HG02840 (cell line): Measurements from ENCODE around the gene TWF2.

ENCODE experiments used
- ATAC-seq: cut with Tn5 transposase; IDR thresholded peaks from one replicate; pipeline ENCODE4 v1.9.1; 2021; ENCODE audit warnings: mild to moderate bottlenecking, moderate library complexity, moderate number of reproducible peaks; ENCODE audit not compliant: unreplicated experiment, low FRiP score

TWF2 gene

DNA sequence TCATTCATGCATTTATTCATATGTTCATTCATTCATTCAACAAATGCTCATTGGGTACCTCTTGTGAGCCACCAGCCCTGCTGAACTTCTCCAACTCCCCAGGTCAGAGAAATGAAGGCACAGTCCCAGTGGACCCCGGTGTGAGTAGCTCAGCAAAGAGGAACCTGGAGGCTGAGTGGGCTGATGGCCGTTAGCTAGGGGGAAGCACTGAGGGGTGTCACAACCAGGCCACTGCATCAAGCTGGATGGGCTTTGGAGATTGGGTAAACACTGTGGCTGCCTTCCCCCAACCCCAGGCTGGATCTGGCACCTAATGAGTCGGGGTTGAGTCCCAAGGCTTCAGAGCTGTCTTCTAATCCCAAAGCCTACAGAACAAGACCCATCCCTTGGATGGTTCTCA is 53.1 kb downstream of the TWF2 start:
- ATAC-seq: no peak

DNA sequence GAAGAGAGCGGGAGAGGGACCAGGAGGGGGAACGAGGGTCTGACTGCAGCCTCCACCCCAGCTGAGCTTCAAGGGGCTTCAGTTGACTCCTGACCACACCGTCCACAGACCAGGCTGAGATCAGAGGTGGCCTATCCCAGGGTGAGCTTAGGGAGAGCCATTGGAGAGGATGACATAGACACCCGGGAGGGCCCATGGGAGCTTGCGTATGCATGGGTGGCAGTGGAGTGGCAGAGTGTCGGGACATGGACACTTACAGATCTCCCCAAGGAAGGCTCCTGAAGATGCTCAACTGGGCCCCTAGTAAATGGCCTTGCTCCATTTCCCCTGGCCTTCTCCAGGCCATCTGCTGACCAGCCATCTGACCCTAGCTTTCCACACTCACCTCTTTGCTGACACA is 53.6 kb downstream of the TWF2 start:
- ATAC-seq: no peak

DNA sequence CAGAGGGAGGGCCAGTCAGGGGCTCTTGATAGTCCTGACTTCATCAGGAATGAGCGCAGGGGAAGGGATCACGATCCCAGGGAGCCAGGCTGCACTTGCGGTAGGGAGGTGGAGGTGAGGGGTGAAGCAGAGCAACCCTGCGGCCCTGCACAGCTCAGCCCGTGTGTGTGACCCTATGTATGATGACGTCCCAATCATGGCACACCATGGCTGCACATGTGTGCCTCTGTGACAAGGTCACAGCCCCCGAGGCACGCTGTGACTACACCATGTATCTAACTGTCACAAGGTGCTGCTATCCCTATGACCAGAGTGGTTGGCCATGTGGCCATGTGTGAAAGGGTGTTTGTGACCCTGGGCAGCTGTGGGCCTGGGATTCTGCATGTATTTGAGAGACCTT is 54.3 kb downstream of the TWF2 start:
- no peak for ATAC-seq

DNA sequence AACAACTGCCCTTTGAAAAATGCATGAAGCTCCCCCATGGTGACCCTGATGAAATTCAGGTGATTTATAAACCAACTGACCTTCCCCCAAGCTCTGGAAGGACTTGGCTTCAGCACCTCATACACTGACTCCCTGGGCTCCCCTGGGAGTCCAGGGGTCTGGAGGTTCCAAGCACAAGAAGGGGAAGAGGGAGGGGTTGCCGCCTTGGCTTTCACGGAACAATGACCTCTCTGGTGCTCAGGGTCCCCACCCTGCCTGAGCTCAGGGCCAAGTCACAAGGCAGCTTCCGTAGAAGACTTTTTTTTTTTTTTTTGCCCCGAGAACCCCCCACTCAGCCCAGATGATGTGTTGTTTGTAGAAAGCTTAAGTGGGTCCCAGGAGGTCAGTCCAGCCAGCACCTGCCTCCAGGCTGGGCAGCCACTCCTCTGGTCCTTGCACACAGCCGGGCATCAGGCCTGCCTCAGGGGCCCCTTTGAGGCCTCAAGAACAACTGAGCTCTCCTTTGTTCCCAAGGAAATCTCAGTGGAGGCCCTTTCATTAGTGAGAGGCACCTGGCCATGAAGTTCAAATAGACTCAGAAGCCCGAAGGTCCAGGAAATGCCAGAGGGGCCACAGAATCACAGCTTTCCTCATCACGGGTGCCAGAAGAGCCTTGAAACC is 55.0 kb downstream of the TWF2 start:
- ATAC-seq: no peak

DNA sequence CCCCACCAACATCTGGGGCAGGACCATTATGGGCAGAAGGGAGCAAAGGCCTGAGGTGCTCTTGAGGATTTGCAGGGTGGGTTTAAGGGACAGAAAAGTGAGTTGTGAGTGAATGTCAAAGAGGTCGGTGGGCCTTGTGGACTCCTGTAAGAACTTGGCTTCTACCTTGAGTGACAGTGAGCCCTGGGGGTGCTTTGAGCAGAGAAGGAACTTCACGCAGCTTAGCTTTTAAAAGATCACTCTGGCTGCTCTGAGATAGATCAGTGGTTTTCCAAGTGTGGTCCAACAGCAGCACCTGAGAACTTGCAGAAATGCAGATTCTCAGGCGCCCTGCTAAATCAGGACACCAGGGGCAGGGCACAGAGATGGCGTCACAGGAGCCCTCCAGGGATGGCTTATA is 56.3 kb downstream of the TWF2 start:
- ATAC-seq: no peak

DNA sequence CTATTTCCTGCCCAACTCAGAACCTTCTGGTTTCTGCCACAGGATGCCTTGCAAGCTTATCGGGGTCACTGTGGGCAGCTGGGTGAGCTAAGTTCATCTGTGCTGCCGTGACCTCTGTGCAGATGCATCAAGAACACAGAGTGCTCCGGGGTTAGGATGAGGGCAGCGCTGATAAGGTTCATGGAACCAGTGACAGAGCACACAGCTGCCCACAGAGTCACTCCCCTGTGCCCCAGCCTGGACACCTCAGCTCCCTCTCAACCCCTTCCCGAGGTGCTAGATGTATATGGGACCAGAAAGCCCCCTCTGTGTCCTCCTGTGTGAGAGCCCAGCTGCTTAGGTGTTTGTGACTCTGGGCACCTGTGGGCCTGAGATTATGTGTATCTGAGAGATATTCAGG is 56.8 kb downstream of the TWF2 start:
- ATAC-seq: no peak

DNA sequence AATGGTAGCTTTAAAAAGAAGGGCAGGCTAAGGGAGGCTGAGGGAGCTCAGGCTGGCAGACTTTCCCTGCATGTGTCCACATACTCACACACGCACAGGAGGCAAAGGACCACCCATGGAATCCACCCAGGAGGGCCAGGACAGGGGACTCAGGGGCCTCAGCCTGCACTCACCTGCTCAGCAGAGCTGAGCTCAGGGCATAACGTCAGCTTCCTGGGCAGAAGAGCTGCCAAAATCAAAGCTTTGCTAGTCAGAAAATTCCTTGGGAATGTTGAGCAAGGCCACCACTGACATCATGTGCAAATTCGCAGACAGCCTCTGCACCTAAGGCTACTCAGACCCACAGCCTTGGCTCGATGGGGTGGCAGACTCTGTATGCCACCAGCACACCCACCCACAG is 57.4 kb downstream of the TWF2 start:
- ATAC-seq: no peak
